HCEC 1CT (cell line): ENCODE data around the gene MTHFSD.

Experiments used
- DNase-seq: peaks from one replicate; pipeline ENCODE4 v3.0.0-alpha.2; 2017

Gene MTHFSD

DNA sequence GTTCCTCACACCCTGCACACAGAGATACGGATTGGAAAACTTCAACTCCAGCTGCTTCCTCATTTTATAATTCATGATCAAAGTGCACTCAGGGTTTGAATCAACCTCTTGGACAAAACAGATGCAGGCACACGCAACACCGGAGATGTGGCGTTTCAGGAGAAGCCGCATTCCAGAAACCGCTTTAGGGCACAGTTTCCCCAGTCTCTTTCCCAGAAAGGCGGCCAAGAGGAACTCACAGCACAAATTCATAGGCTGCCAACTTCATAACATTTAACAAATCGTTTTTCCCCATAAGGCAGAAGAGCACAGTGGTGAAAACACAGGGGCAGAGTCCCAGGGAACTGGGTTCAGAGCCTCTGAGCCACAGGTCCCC, 8.4 kb downstream of the MTHFSD start:
- DNase-seq: no peak

- DNase-seq: no peak
Measured at GRCh38 chr16:86545954-86546637, 8.9 kb downstream of the MTHFSD start.

DNA sequence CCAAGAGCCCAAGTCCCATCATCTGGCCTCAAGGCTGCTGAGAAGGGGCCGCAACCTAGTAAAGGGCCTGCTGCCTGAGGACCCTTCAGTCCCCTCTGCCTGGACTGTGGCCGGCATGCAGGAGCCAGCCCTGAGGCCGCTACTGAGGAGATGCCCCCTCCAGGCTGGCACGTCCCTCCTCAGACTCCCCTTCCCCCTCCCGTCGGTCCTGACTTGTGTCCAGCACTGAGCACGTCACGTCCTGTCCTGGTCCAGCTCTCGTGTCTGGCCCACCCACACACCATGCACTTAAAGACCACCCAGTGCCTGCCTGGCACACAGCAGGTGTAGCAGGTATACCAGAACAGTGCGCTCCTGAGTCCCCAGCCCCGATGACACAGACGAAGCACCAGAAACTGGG, 9.6 kb downstream of the MTHFSD start:
- no peak for DNase-seq

DNA sequence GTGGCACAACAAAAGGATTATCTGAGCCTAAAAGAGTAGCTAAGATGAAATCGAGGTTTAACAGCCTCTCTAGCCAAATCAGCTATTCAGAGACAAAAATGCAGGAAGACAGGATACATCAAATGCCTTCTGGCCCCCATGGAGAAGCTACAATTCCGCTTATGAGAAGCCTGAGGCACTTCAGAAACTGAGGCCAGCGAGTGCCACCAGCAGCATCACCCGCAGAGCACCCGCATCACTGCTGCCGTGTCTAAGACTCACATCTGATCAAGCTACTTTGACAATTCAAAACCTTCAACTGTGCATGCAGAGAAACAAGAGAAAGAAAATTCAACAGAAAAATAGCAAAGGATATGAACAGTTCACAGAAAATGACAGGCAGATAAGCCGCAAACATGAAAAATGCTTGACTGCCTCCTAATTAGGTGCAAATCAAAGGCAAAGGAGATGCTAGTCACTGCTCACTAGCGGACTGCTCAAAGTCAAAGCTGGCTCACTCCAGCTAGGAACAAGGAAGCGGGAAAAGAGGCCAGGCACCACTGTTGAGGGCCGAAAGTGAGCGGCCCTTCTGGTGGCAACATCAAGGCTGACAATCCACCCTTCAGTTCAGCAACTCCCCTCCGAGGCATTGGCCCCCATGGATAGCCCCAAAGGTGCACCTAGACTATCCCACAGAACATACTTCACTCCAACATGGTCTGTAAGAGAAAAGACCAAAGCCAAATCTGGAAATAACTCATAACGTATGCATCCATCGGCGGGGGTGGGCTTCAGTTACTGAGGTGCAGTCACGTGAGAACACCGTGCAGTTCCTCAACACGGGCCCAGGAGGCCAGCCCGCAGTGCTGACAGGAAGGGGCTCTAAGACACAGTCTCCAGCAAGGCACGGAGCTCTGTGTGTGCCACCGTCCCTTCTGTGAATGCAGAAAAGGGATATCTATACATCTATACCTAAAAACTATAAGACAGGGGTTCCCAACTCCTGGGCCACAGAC, 12.0 kb downstream of the MTHFSD start:
- DNase-seq: no peak

DNA sequence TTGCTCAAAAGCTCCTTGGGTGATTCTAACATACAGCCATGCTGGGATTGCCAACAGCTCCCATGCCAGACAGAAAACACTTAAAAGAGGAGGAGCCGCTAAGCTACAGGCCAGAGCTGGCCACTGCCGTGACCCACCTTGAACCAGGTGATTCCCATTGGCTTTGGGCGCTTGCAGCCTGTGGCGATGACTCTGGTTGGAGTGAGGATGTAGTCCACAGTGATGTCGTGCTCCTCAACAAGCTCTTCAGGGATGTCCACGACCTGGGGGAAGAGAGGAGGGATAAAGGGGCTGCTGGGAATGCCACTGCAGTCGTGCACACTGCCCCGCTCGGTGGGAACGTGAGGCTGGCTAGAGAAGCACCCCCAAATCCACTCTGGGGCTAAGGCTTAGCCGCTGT, 13.5 kb downstream of the MTHFSD start:
- DNase-seq: no peak

DNA sequence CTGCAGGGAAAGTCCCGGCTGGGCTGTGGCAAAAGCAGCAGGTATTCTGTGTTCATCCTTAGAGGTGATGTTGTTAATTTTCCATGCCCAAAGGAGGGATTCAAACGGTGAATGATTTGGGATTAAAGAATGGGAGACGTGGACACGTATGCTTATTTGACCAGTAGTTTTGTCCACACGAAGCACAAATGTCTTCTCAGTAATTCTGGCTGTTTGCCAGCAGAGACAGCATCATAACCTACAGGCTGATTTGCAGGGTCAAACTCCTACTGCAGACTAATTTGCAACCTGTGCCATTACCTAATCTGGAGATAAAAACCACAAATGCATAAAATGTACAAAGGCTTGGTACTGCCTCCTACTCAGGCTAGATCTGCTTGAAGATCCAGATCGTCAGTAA, 14.1 kb downstream of the MTHFSD start:
- no peak for DNase-seq

GRCh38 chr16:86538196-86538780, 16.7 kb downstream of the MTHFSD start:
- no peak for DNase-seq

GRCh38 chr16:86537486-86537885, 17.5 kb downstream of the MTHFSD start:
- DNase-seq: no peak

DNA sequence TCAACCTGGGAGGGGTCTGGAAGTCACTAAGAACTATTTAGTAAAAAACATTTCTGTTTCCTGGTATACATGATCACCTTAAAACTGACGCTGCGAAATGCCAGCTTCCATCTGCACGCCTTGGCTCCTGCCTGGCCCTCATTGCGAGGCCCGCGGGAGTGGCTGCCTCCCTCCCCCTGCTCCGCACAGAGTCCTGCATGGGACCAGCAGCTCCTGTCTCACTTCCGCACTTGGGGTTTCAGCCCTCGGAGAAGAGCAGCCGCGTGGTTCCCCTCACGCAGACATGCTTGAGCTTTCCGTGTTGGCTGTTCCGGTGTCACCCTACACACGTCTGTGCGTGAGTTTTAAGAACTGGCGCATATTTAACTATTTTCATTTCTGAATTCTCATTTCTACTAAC, 18.4 kb downstream of the MTHFSD start:
- DNase-seq: no peak

DNA sequence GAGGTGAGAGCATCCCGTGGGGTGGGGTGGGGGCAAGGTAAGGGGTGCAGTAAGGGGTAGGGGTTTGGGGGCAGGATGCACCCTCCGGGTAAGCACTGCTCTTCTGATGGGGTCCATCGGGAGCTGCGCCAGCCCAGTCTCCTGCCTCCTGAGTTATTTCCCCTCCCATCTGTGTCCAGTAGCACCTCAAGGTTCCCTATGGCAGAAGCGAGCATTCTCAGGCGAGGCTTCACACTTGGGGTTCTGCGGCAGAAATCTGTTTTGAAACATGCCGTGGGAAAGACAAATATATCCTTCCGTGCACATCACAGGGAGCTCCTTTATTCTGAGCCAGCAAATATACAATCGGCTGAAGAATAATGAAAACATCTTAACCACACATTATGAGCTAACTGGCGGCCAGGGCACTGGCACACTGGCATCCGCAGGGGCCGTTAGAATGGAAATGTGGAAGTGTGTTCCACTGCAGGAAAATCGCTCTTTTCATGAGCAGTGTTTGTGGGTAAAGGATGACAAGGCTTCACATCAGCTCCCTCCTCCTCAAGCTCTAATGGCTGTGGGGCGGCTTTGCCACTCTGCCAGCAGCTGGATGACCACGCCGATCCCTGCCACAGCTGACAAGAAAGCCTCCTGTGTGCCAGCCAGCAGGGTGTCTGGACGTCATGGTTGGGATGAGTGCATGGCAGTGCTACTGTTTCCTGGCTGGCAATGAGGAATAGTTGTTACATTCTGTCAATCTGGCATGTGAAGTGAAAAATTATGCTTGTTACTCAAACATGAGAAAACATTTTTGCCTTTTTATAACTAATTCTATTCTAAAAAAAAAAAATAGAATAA, 20.0 kb downstream of the MTHFSD start:
- no peak for DNase-seq

DNA sequence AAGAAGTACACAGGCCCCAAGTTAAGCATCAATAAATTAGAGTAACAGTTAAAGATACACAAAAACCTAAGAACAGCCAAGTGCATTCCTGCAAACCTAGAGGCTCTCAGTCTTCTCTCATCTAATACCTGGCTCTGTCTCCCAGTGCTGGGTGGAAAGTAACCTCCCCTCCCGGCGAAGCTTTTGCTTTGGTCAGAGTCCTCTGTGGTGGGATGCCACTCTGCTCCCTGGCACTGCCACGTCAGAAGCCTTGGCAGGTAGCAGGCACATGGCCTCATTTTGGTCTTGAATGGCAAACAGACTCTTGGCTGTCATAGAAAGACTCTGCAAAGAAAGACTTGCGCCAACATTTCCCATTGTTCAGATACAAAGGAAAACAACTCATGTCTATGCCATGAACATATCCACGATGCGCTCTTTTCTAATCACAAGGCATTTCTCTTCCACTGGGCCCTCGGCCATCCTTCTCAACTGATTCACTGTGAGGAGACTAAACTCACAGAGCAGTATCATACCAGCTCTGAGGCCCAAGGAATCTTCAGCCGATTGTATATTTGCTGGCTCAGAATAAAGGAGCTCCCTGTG, 21.2 kb downstream of the MTHFSD start:
- DNase-seq: no peak

- no peak for DNase-seq
Measured at GRCh38 chr16:86533076-86533475, 22.0 kb downstream of the MTHFSD start.

DNA sequence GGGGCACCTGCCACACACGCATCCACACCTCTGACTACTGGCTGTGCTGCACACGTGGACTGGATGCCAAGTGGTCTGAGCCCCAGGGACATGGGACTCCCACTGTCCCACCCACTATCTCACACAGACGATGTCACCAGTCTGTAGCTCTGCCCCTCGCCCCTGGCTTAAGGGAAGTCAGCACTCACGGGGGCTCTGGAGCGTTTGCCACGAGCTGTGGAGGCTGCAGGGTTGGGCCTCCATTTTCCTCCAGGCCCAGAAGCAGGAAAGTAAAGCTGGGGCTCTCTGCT, 22.6 kb downstream of the MTHFSD start:
- no peak for DNase-seq

DNA sequence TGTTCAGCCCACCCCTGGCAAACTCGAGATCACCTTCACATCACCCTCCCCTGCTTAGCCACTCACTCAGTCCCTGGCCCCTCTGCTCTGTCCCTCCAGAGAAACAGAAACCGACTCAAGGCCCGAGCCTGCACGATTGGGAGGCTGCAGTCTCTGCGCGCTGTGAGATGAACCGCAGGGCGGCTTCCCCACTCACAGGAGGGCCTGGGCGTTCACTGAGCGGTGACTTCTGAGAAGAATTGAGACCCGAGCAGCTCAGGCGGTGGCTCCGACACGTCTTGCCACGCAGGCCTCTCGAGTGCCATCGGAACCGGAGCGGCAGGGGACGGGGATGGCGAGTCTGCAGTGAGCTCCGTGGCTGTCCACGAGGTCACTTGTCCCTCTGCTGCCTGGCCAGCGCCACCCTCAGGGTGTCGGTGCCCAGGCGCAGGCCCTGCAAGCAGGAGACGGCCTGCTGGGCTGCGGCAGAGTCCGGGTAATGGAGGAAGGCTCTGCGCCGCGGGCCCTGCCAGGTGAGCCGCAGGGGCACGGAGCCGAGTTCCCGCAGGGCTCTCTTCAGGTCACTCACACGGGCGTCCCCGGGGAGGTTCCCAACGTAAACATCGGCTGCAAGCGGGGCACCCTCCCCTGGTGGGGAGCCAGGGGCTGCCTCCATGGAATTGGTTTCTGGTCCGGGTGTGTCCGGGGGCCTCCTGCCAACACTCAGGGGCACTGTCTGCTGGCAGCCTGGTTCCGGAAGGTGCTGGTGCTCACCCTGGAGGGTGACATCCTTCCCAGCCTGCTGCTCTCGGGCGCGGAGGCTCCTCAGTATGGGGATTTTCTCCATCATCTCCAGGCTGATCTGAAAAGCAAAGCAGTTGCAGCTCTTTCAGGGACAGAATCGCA, 23.2 kb downstream of the MTHFSD start:
- DNase-seq: no peak

GRCh38 chr16:86531191-86531545, 23.9 kb downstream of the MTHFSD start:
- DNase-seq: no peak

DNA sequence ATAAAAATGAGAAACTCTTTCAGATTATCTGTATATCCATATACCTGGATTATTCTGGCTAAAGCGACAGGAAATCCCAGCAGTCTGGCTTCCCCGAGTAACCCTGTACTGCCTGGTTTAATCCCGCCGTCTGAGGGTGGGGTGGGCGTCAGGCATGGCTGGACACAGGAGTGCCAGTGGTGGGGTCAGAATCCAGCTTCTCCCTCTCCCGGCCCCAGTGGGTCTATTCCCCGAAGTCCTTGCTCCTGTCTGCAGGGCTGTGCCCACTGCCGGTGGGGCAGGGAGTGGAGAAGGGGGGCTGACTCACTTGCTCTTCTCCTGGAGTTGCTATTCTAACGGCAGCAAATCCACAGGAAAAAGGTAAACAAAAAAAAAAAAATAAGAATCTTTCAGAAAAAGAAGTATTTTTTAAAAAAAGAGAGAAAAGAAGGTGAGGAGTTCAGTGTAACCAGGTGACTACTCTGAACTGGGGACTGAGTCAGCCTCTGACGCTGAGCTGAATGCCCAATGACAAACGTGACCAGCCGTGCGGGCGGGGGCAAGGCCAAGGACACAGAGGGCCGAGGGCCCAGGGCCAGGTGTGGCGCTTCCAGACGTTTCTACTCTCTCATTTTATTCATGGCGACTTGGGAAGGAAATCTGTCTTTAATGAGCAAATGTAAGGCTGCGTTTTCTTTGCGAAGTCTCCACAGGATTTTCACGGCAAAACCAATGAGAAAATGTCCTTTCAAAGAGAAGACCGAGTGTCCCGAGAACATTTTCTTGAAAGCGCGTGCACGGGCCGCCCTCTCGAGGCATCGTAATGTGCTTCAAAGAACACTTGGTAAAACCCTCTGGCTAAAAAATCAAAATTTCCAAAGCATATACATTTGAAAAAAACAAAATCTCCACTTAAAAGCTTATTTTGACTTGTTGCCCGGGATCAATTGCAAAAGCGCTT, 24.5 kb downstream of the MTHFSD start:
- no peak for DNase-seq

GRCh38 chr16:86529160-86529559, 25.9 kb downstream of the MTHFSD start:
- peak; percentile 63 for DNase-seq

DNA sequence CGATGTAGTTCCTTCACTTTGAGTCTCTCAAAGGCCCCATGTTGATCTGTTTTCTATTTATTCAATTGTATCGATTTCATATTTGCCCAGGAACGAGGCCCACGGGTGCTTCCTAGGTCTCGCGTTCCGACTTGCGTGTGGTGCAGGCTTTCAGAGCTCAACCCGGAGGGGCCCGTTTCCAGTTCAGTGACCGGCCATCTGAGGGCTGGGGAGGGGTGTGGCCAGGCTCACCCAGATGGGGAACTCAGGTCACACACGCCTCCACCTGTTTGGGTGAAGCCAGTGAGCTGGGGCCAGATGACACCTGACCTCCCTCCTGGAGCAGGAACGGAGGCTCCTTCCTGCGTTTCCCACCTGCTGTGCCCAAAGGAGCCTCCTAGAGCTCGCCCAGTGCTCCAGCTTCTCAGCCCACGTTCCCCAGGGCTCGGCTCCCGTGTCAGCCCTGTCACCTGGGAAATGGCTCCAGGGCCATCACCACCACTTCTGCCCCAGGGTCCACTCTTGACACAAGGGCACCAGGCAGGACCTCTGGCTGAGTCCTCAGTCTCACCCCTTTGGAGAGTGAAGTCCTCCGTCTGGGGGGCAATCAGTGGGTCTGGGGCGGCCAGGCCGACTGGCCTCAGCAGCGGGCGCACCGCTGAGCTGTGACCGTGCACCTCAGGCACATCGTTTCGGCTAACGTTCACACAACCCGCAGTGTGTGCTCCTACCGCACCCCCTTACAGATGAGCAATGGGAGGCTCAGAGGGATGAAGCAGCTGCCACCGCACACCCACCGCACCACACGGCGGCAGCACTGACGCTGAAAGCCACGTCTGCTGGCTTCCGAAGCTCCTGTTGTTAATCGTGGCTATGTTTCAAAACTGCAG, 26.7 kb downstream of the MTHFSD start:
- DNase-seq: no peak

GRCh38 chr16:86527366-86527765, 27.7 kb downstream of the MTHFSD start:
- no peak for DNase-seq

DNA sequence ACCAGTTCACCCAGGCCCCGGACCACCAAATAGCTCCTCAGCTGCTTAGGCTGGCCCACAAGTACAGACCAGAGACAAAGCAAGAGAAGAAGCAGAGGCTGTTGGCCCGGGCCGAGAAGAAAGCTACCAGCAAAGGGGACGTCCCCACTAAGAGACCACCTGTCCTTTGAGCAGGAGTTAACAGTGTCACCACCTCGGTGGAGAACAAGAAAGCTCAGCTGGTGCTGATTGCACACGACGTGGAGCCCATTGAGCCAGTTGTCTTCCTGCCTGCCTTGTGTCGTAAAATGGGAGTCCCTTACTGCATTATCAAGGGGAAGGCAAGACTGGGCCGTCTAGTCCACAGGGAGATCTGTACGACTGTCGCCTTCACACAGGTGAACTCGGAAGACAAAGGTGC, 29.3 kb downstream of the MTHFSD start:
- no peak for DNase-seq
